GM23338 (cell line): ENCODE results near the gene NOP56. TPM values are rescaled to one million over a fixed set of nuclear protein-coding genes. Genes with fewer than 3 reads are reported as not detected.
A peak's percentile ranks its signal among the peaks of the same experiment; 100 is the strongest.

ENCODE experiments used
- ATAC-seq: fragments of 200-7000 bp; cut with Tn5 transposase; 3 replicates; pipeline ENCODE4 v1.9.1; 2020
- DNase-seq: peaks from one replicate; pipeline ENCODE4 v3.0.0-alpha.2; 2015; ENCODE audit warnings: low spot score
- H2AFZ ChIP-seq: fragments of 200-600 bp; sonication (generic); 2 replicates; pipeline ENCODE4 v1.8.0; 2016; ENCODE audit warnings: antibody characterized with exemption, mild to moderate bottlenecking, moderate library complexity
- H3F3A ChIP-seq: fragments of 200-600 bp; sonication (generic); replicated peaks from 2 replicates; pipeline ENCODE4 v1.8.0; 2017; ENCODE audit warnings: antibody characterized with exemption, mixed run types, low read depth
- H3K27ac ChIP-seq: fragments of 200-600 bp; sonication (generic); 2 replicates; pipeline ENCODE4 v1.6.1; 2016; ENCODE audit warnings: low read depth
- H3K27me3 ChIP-seq: fragments of 200-600 bp; sonication (generic); 2 replicates; pipeline ENCODE4 v1.8.0; 2016; ENCODE audit warnings: mild to moderate bottlenecking, mixed run types, moderate library complexity; ENCODE audit not compliant: insufficient read depth
- H3K36me3 ChIP-seq: fragments of 200-600 bp; sonication (generic); 2 replicates; pipeline ENCODE4 v1.8.0; 2016; ENCODE audit warnings: mild to moderate bottlenecking; ENCODE audit not compliant: insufficient read depth
- H3K4me1 ChIP-seq: fragments of 200-600 bp; sonication (generic); 2 replicates; pipeline ENCODE4 v1.8.0; 2016; ENCODE audit warnings: mild to moderate bottlenecking, moderate library complexity; ENCODE audit not compliant: insufficient read depth
- H3K4me2 ChIP-seq: fragments of 200-600 bp; sonication (generic); 2 replicates; pipeline ENCODE4 v1.7.1; 2017; ENCODE audit warnings: mixed run types
- H3K4me3 ChIP-seq: fragments of 200-600 bp; sonication (generic); 2 replicates; pipeline ENCODE4 v1.6.1; 2016; ENCODE audit warnings: mixed run types
- H3K79me2 ChIP-seq: fragments of 200-600 bp; sonication (generic); replicated peaks from 2 replicates; pipeline ENCODE4 v1.8.0; 2017; ENCODE audit warnings: mild to moderate bottlenecking; ENCODE audit not compliant: insufficient read depth
- H3K9me2 ChIP-seq: fragments of 200-600 bp; sonication (generic); 2 replicates; pipeline ENCODE4 v1.8.0; 2017; ENCODE audit not compliant: insufficient read depth
- H4K20me1 ChIP-seq: fragments of 200-600 bp; sonication (generic); replicated peaks from 2 replicates; pipeline ENCODE4 v1.8.0; 2017; ENCODE audit warnings: mild to moderate bottlenecking; ENCODE audit not compliant: insufficient read depth
- H3K27ac Mint-ChIP-seq: 2 replicates; pipeline ENCODE4 v1.8.0; 2020; ENCODE audit warnings: inconsistent platforms, mild to moderate bottlenecking, moderate library complexity, mixed read lengths
- H3K27me3 Mint-ChIP-seq: 3 replicates; pipeline ENCODE4 v1.8.0; 2022; ENCODE audit warnings: low read depth, mild to moderate bottlenecking, moderate library complexity, mixed read lengths, inconsistent platforms; ENCODE audit not compliant: insufficient read depth, poor library complexity
- H3K36me3 Mint-ChIP-seq: 3 replicates; pipeline ENCODE4 v1.8.0; 2021; ENCODE audit warnings: low read depth, mild to moderate bottlenecking, inconsistent platforms, moderate library complexity, mixed read lengths
- H3K4me1 Mint-ChIP-seq: 3 replicates; pipeline ENCODE4 v1.8.0; 2020; ENCODE audit warnings: mild to moderate bottlenecking, inconsistent platforms, mixed read lengths
- H3K4me3 Mint-ChIP-seq: 3 replicates; pipeline ENCODE4 v1.8.0; 2021; ENCODE audit warnings: moderate library complexity, mild to moderate bottlenecking, inconsistent platforms, mixed read lengths
- H3K9me3 Mint-ChIP-seq: 3 replicates; pipeline ENCODE4 v1.8.0; 2020; ENCODE audit warnings: moderate library complexity, mild to moderate bottlenecking, inconsistent platforms, mixed read lengths
- CTCF ChIP-seq, 2 experiments: fragments of 200-600 bp in 1 of 2; sonication (generic) in 1 of 2; conservative IDR thresholded peaks; 2 replicates each; pipeline versions ENCODE4 v1.5.1 to v1.6.1; 2016 to 2017; ENCODE audit warnings: antibody characterized with exemption in 2 of 2, low read depth in 2 of 2, mild to moderate bottlenecking in 2 of 2, moderate library complexity in 1 of 2
- EZH2 ChIP-seq: fragments of 200-600 bp; sonication (generic); IDR thresholded peaks from one replicate; pipeline ENCODE4 v1.8.0; 2017; ENCODE audit warnings: antibody characterized with exemption, mild to moderate bottlenecking, low read depth; ENCODE audit not compliant: unreplicated experiment
- EZH2phosphoT487 ChIP-seq: fragments of 200-600 bp; sonication (generic); IDR thresholded peaks from one replicate; pipeline ENCODE4 v1.8.1; 2018; ENCODE audit warnings: antibody characterized with exemption; ENCODE audit not compliant: unreplicated experiment
- NANOG ChIP-seq: IDR thresholded peaks from 2 replicates; pipeline ENCODE4 v1.6.1; 2016; ENCODE audit warnings: antibody characterized with exemption, borderline replicate concordance
- POLR2AphosphoS5 ChIP-seq: IDR thresholded peaks from 2 replicates; pipeline ENCODE4 v1.6.1; 2016; ENCODE audit warnings: antibody characterized with exemption, low read depth
- ZNF114 ChIP-seq: fragments of 250-450 bp; sonication (Bioruptor Pico); IDR thresholded peaks from 2 replicates; pipeline ENCODE4 v1.5.0; 2020; ENCODE audit warnings: mild to moderate bottlenecking, moderate library complexity
- polyA plus RNA-seq: library from polyadenylated mRNA; unstranded; fragments of >200 nt; fragmentation: Nextera tagmentation; extraction: Ambion mirVana; gene quantifications from 2 replicates; pipeline ENCODE4 v1.2.1, GENCODE V29; 2016
- total RNA-seq: library from RNA; depleted of rRNA; stranded (reverse); fragments of >200 nt; shearing (Covaris generic); gene quantifications from 2 replicates; pipeline ENCODE4 v1.2.3, GENCODE V29; 2014
- TF ChIP-seq, protein P1 (sequence below): fragments of 250-450 bp; sonication (Bioruptor Pico); IDR thresholded peaks from 2 replicates; pipeline ENCODE4 v1.5.0; 2020; ENCODE audit warnings: mild to moderate bottlenecking, moderate library complexity

NOP56 gene
- total and polyA plus RNA-seq, 2 experiments from 2014 or later: 447 to 576 TPM

GRCh38 chr20:2694008-2694471, 41.6 kb downstream of the NOP56 start:
- Mint-ChIP-seq H3K4me3 (peak overlapping the region; percentile 49), H3K27me3 (peaks cover 77% of the 10 kb centered on the region), H3K36me3 (peaks cover 7% of the 10 kb centered on the region; the same call in 1 of the 3 replicates), H3K9me3 (peaks cover 9% of the 10 kb centered on the region; the same call in 2 of the 3 replicates), H3K4me1 (peaks cover 37% of the 10 kb centered on the region), H3K27ac (no peak overlapping the region)
- Histone ChIP-seq H3K79me2 (no peaks in the 10 kb centered on the region), H4K20me1 (peaks cover 11% of the 10 kb centered on the region; the same call in 1 of the 2 replicates), H3K4me3 (peak overlapping the region; percentile 46), H2AFZ (peak overlapping the region; percentile 43; the same call in 1 of the 2 replicates), H3K36me3 (no peaks in the 10 kb centered on the region), H3K4me1 (peaks cover 11% of the 10 kb centered on the region; the same call in 1 of the 2 replicates), H3K27ac (no peak overlapping the region), H3K27me3 (peaks cover 90% of the 10 kb centered on the region), H3K9me2 (no peaks in the 10 kb centered on the region), H3F3A (peaks cover 7% of the 10 kb centered on the region; the same call in 1 of the 2 replicates), H3K4me2 (peak overlapping the region; percentile 65)
- TF ChIP-seq, protein P1, sequence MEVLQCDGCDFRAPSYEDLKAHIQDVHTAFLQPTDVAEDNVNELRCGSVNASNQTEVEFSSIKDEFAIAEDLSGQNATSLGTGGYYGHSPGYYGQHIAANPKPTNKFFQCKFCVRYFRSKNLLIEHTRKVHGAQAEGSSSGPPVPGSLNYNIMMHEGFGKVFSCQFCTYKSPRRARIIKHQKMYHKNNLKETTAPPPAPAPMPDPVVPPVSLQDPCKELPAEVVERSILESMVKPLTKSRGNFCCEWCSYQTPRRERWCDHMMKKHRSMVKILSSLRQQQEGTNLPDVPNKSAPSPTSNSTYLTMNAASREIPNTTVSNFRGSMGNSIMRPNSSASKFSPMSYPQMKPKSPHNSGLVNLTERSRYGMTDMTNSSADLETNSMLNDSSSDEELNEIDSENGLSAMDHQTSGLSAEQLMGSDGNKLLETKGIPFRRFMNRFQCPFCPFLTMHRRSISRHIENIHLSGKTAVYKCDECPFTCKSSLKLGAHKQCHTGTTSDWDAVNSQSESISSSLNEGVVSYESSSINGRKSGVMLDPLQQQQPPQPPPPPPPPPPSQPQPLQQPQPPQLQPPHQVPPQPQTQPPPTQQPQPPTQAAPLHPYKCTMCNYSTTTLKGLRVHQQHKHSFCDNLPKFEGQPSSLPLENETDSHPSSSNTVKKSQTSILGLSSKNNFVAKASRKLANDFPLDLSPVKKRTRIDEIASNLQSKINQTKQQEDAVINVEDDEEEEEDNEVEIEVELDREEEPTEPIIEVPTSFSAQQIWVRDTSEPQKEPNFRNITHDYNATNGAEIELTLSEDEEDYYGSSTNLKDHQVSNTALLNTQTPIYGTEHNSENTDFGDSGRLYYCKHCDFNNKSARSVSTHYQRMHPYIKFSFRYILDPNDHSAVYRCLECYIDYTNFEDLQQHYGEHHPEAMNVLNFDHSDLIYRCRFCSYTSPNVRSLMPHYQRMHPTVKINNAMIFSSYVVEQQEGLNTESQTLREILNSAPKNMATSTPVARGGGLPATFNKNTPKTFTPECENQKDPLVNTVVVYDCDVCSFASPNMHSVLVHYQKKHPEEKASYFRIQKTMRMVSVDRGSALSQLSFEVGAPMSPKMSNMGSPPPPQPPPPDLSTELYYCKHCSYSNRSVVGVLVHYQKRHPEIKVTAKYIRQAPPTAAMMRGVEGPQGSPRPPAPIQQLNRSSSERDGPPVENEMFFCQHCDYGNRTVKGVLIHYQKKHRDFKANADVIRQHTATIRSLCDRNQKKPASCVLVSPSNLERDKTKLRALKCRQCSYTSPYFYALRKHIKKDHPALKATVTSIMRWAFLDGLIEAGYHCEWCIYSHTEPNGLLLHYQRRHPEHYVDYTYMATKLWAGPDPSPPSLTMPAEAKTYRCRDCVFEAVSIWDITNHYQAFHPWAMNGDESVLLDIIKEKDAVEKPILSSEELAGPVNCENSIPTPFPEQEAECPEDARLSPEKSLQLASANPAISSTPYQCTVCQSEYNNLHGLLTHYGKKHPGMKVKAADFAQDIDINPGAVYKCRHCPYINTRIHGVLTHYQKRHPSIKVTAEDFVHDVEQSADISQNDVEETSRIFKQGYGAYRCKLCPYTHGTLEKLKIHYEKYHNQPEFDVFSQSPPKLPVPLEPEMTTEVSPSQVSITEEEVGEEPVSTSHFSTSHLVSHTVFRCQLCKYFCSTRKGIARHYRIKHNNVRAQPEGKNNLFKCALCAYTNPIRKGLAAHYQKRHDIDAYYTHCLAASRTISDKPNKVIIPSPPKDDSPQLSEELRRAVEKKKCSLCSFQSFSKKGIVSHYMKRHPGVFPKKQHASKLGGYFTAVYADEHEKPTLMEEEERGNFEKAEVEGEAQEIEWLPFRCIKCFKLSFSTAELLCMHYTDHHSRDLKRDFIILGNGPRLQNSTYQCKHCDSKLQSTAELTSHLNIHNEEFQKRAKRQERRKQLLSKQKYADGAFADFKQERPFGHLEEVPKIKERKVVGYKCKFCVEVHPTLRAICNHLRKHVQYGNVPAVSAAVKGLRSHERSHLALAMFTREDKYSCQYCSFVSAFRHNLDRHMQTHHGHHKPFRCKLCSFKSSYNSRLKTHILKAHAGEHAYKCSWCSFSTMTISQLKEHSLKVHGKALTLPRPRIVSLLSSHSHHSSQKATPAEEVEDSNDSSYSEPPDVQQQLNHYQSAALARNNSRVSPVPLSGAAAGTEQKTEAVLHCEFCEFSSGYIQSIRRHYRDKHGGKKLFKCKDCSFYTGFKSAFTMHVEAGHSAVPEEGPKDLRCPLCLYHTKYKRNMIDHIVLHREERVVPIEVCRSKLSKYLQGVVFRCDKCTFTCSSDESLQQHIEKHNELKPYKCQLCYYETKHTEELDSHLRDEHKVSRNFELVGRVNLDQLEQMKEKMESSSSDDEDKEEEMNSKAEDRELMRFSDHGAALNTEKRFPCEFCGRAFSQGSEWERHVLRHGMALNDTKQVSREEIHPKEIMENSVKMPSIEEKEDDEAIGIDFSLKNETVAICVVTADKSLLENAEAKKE (CRISPR knock-in tag): no peak
- TF ChIP-seq EZH2 (no peak), ZNF114 (CRISPR knock-in tag) (no peak), CTCF (conservative IDR thresholded peaks at IDR 0.05; ENCODE audit: low read depth in 2 of 2) (no peak), EZH2phosphoT487 (no peak), POLR2AphosphoS5 (no peak), NANOG (no peak)
- DNase-seq (peak; percentile 62), ATAC-seq (peak; percentile 30)
